Esophagus squamous epithelium (tissue), 4 donors: Measurements from ENCODE around the gene PPIE.

Source experiments
- POLR2A ChIP-seq, 4 donors: fragments of 450-650 bp; IDR thresholded peaks; one replicate each; pipeline ENCODE4 v1.6.1; 2017; ENCODE audit warnings: antibody characterized with exemption in 4 of 4, mild to moderate bottlenecking in 4 of 4, moderate library complexity in 3 of 4
- TF ChIP-seq, protein P1 (sequence below), 6 experiments: fragments of 450-650 bp in 4 of 6; fragments of 200-600 bp in 2 of 6; sonication (generic) in 2 of 6; IDR thresholded peaks; one replicate each; pipeline ENCODE4 v1.5.1; 2016 to 2019; ENCODE audit warnings: antibody characterized with exemption in 6 of 6, mild to moderate bottlenecking in 4 of 6, moderate library complexity in 4 of 6

GRCh38 chr1:39690225-39690624, 48.5 kb upstream of the PPIE start:
- TF ChIP-seq POLR2A (IDR thresholded peaks at IDR 0.05) = no peak
- TF ChIP-seq, protein P1, sequence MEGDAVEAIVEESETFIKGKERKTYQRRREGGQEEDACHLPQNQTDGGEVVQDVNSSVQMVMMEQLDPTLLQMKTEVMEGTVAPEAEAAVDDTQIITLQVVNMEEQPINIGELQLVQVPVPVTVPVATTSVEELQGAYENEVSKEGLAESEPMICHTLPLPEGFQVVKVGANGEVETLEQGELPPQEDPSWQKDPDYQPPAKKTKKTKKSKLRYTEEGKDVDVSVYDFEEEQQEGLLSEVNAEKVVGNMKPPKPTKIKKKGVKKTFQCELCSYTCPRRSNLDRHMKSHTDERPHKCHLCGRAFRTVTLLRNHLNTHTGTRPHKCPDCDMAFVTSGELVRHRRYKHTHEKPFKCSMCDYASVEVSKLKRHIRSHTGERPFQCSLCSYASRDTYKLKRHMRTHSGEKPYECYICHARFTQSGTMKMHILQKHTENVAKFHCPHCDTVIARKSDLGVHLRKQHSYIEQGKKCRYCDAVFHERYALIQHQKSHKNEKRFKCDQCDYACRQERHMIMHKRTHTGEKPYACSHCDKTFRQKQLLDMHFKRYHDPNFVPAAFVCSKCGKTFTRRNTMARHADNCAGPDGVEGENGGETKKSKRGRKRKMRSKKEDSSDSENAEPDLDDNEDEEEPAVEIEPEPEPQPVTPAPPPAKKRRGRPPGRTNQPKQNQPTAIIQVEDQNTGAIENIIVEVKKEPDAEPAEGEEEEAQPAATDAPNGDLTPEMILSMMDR (IDR thresholded peaks at IDR 0.05) = no peak
